GM21423 (cell line): Measurements from ENCODE around the gene DNAJC16.
A peak's percentile ranks its signal among the peaks of the same experiment; 100 is the strongest.
"Not testable (repeated sequence)": the region's sequence is repeated elsewhere in the genome, so short reads cannot be mapped to it uniquely, and the experiment has no call there.

ENCODE experiments used
- ATAC-seq: cut with Tn5 transposase; IDR thresholded peaks from one replicate; pipeline ENCODE4 v1.9.1; 2021; ENCODE audit warnings: mild to moderate bottlenecking, moderate library complexity; ENCODE audit not compliant: unreplicated experiment

DNAJC16 gene

GRCh38 chr1:15578921-15579682 is 52.5 kb downstream of the DNAJC16 start:
- peak; percentile 36 for ATAC-seq

GRCh38 chr1:15579683-15580047 is 53.0 kb downstream of the DNAJC16 start:
- ATAC-seq = peak; percentile 48

DNA sequence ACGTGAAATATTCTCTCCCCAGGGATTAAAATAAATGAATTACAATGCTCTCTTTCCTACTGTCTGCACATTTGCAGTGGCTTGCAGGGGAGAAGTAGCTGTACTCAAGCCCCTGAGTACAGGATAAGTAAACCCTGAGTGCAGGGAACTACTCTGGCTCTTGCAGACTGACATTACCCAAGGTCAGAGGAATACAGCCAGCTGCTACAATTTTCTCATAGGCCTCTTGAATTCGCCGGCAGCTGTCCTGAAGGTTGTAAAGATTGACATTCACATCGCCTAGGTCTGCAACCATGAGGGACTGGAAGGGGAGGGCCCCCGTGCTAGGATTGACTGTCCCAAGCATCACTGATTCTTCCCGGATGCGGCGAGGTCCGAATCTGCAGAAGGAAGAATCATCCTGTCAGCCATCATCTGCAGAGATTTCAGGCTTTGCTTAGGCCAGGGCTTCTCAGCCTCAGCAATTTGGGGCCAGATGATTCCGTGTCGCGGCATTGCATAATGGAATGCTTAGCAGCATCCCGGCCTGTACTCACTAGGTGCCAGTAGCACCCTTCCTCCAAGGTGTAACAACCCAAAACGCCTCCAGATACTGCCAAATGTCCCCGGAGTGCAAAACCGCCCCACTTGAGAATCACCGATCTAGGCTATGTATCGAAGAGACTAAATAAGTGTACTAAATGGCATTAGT is 56.5 kb downstream of the DNAJC16 start:
- no peak for ATAC-seq

DNA sequence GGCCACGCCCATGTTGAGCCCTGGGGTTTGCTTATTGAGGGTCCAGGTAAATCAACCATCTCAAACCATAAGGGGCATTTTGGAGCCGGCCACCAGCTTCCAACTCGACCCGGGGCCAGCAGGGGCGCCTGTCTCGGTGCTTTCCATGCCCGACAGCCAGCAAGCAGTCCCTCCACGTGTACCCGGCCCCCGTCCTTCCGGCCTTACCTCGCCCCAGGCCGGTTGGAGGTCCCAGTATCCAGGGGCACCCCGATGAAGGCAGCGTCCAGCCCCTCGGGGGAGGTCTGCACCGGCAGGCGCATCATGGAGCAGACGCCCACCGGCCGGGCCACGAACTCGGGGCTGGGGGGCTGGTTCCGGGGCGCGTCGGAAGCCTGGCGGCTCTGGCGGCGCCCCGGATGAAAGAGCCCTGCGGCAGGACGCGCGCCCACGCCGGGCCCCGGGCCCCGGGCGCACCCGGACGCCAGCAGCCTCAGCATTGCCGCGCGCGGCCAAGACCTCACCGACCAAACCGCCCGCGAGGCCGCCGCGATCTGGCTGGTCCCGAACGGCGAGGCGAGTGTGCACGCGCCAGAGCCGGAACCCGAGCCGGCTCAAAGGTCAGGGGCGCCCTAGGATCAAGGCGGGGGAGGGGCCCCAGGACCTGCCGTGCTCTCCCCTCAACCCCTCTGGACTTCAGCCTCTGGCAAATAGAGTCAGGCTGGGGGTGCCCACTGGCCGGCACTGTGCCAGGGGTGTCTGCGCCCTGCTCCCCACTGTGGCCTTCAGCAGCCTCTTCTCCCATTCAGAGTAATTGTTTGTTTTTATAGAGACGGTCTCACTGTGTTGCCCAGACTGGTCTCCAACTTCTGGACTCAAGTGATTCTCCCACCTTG is 58.1 kb downstream of the DNAJC16 start, which contains the start of gene AGMAT:
Gene AGMAT, minus strand, starts transcription at position 563 of the 875 bp plus-strand sequence. Its CDS starts 84 bp downstream, at position 479.
- ATAC-seq = peak; percentile 58

GRCh38 chr1:15592285-15592684 is 65.6 kb downstream of the DNAJC16 start:
- no peak for ATAC-seq

GRCh38 chr1:15595809-15596617 is 69.4 kb downstream of the DNAJC16 start:
- no peak for ATAC-seq

DNA sequence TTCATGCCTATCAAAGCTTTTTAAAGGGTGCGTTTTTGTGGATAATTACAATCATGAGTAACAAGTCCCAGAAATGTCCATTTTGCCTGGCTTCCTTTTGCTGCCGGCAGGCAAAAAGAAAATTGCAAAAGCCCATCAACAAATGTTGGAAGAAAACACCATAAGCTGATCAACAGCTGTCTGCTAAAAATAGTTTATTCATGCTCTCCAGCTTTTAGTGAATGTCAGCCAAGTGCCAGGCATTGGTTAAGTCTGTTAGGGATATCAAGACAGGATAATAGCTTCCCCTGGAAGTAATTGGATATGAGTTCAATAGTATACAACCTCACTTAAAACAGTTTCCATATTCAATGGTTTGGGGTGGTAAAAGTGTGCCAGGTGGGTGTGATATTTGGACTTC is 71.8 kb downstream of the DNAJC16 start:
- ATAC-seq = no peak

DNA sequence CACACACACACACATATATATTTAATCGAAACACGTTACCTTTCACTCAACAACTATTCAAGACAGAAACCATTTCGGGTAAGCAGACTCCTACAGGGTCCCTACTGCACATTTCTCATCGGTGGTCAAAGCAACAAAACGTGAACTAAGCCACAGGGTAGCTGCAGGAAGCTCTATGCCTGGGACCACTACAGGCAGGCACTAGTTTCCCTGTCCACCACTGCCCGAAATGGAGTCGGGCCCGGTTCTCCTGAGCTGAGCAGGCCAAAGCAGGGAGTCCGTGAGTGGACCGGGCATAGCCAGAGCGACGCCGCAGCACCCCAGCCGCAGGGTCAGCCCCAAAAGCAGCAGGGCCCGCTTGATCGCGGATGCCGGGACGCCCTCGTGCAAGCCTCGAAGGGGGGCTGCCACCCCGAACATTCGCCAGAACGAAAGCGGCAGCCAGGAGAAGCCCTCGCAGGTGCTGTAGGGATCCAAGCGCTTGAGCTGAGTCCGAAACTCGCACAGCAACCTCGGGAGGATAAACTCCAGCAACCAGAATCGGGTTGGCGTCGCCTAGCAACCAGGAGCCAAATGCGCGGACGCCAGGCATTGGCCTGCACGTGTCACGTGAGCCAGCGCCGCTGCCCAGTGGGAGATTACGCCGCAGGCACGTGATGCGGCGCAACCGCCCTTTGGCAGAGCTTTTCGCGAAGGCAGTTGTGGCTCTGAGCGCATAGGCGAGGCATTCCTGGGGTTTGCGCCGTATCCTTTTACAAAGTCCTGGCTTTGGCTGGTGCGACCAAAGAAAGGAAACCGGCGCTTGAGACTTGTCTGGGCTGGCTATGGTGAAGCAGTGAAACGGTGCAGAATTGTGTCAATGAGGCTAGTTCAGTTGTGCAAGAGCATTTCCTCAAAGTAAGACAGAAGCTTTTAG is 76.7 kb downstream of the DNAJC16 start:
- ATAC-seq = peak; percentile 93

DNA sequence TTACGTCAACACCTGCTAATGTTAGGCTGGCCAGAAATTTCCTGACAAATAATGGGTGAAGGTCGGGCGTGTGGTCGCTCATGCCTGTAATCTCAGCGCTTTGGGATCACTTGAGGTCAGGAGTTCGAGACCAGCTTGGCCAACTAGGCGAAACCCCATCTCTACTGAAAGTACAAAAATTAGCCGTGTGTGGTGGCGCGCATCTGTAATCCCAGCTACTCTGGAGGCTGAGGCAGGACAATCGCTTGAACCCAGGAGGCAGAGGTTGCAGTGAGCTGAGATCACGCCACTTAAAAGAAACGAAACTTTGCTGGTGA is 77.3 kb downstream of the DNAJC16 start:
- ATAC-seq = not testable (repeated sequence)

GRCh38 chr1:15604400-15604799 is 77.8 kb downstream of the DNAJC16 start:
- ATAC-seq = not testable (repeated sequence)

GRCh38 chr1:15605398-15606383 is 79.0 kb downstream of the DNAJC16 start:
- no peak for ATAC-seq

DNA sequence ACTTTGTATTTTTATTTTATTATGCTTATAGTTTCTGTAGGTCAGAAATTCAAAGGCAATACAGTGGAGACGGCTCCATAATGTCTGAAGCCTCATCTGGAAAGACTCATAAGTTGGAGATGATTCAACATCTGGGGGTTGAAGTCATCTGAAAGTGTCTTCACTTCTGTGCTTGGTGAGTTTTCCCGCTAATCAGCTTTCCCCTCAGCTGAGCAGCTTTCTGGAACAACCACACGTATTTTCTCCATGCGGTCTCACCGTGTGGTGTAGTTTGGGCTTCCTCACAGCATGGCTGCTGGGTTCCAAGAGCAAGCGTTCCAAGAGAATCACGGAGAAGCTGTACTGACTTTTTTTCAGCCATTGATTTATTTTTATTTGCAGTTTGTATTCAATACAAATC is 83.0 kb downstream of the DNAJC16 start:
- no peak for ATAC-seq

GRCh38 chr1:15610167-15610566 is 83.5 kb downstream of the DNAJC16 start:
- no peak for ATAC-seq

- peak; percentile 17 for ATAC-seq
These were observed 89.9 kb downstream of the DNAJC16 start for GRCh38 chr1:15616373-15617172.

DNA sequence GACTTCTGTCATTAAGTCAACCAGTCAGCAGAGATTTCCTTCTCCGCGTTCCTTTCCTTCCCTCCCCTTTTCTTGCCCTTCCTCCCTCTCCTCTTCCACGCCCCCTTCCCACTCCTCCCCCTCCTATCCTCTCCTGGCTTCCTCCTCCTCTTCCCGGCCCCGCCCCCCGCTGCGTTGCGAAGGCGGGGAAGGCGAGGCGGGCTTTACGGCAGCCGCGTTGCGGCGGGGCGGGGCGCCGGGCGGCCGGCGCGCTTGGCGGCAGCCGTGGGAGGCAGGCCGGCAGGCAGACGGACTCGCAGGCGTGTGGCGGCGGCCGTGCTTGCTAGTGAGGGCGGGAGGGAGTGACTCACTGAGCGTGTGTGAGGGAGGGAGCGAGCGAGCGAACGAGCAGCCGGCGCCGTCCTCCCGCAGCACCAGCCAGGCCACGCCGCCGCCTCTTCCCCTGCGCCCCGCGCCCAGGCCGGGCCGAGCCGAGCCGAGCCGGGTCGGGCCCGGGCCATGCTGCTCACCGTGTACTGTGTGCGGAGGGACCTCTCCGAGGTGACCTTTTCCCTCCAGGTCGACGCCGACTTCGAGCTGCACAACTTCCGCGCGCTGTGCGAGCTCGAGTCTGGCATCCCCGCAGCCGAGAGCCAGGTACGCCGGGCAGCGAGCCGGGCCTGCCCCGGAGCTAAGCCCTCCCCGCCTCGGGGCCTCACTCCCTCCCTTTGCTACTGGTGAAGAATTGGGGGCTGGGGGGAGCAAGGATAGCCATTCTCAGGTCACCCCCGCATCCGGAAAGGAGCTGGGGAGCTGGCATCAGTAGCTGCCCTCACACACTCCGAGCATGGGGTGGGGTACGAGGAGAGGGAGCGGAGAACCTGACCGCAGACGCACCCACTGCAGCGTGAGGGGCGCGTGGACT is 90.8 kb downstream of the DNAJC16 start, which contains the start of gene DDI2:
Gene DDI2, plus strand, starts transcription at position 286 of the 904 bp plus-strand sequence. Its CDS starts 213 bp downstream, at position 499.
- peak; percentile 73 for ATAC-seq

DNA sequence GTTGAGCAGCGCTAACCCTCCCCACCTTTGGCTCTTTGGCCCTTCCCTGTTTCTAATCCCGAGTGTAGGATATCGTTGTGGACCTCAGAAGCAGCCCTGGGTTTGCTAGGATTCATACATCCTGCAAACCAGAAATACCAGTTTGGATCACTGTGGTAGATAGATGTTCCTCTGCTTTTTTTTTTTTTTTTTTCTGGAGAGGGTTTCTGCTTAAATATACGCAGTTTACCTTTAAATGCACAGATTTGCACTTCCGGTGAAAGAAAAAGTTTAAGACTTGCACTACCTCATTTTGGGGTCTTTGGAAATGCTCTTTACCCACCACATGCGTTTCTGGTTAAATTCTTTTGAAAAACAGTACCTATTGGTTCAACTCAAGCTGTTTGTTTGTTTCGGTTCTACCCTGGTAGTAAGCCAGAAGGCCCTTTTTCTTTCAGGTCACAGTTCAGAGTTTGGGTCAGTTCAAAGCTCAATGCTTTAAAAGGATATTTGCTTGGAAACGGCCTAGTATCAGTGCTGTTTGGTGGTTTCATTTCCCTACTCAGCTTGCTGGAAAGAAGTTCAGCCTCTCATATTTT is 91.5 kb downstream of the DNAJC16 start:
- ATAC-seq = peak; percentile 35
